GM18907 (cell line): Measurements from ENCODE around the gene TBCA.
A peak's percentile ranks its signal among the peaks of the same experiment; 100 is the strongest.

ENCODE experiments used
- ATAC-seq: cut with Tn5 transposase; IDR thresholded peaks from one replicate; pipeline ENCODE4 v1.9.1; 2021; ENCODE audit warnings: mild to moderate bottlenecking, moderate library complexity; ENCODE audit not compliant: unreplicated experiment

TBCA gene

GRCh38 chr5:77775790-77776553 lies at the start of gene TBCA:
Gene TBCA, minus strand, starts transcription at chr5:77776339. Its CDS starts 82 bp downstream, at chr5:77776257.
- ATAC-seq: peak; percentile 92

DNA sequence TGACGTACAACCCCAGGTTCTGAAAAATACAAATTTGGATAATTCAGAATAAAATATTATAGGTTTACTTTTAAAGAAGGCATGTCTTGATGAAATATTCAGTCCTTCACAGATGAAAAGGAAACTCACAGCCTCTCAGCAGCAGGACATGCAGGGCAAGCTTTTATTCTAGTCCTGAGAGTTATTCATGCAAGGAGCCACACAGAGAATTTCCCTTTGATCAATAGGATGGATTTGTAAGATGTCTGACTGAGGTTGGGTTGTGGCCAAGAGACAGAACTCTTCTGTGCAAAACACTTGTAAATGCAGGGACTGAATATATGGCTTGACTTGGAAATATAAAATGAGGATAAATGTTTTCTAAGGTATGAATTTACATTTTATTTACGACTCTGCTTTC lies 48.8 kb upstream of the TBCA start:
- ATAC-seq: no peak

DNA sequence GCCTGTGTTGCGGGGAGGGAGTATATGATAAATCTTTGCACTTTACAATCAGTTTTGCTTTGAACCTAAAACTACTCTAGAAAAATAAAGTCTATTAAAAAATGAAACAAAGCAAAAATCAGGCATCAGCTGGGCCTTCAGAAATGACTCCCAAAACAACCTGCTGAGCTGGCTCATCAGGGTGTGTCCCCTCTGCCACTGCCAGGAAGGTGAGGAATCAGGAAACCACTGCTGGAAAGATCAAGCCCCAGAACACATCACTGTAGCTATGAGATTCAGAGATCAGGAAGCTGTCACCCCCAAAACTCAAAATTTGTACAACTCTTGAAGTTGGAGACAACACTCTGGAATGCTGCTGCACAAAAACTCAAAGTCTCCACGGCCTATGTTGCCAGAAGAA lies 40.5 kb upstream of the TBCA start:
- ATAC-seq: no peak

DNA sequence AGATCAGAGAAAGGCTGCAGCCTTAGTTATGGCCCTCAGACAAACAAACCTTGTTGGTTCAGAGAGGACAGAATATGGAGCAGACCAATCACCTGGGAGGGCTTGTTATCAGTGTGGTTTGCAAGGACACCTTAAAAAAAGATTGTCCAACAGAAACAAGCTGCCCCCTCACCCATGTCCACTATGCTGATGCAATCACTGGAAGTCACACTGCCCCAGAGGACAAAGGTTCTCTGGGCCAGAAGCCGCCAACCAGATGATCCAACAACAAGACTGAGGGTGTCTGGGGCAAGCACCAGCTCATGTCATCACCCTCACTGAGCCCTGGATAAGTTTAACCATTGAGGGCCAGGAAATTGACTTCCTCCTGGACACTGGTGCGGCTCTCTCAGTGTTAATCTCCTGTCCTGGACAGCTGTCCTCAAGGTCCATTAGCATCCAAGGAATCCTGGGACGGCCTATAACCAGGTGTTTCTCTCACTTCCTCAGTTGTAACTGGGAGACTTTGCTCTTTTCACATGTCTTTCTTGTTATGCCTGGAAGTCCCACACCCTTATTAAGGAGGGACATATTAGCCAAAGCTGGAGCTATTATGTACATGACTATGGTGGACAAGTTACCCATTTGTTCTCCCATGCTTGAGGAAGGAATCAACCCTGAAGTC lies 36.9 kb upstream of the TBCA start:
- no peak for ATAC-seq

- no peak for ATAC-seq
Measured at GRCh38 chr5:77806213-77806843, 30.2 kb upstream of the TBCA start.

DNA sequence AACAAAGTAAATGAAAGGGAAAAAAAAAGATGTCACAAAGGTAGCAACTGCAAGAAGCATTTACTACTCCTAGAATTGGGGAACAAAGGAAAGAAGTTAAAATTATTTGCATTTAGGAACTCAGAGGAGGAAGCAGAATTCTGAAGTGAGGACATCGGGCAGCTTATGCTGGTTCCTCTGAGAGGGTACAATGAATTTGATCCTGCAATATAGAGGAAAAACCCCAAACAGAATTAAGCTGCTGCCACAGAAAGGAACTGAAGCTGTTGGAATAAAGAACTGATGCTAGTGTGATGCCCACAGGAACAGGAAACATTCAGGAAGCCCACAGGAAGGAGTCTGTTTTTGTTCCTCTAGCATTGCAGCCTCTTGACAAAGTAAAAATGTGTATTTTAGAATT lies 22.3 kb upstream of the TBCA start:
- no peak for ATAC-seq

- no peak for ATAC-seq
Measured at GRCh38 chr5:77797136-77797535, 21.0 kb upstream of the TBCA start.

DNA sequence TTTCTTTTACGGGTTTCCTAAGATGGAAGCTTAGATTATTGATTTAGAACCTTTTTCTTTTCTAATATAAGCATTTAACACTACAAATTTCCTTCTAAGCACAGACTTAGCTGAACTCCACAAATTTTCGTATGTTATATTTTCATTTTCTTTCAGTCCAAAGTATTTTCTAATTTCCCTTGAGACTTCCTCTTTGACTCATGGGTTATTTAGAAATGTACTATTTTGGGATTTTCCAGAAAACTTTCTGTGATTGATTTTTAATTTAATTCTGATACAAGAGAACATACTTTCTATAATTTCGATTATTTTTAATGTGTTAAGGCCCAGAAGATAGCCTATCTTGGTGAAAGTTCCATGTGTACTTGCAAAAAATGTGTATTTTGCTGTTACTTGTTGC lies 19.7 kb upstream of the TBCA start:
- no peak for ATAC-seq

DNA sequence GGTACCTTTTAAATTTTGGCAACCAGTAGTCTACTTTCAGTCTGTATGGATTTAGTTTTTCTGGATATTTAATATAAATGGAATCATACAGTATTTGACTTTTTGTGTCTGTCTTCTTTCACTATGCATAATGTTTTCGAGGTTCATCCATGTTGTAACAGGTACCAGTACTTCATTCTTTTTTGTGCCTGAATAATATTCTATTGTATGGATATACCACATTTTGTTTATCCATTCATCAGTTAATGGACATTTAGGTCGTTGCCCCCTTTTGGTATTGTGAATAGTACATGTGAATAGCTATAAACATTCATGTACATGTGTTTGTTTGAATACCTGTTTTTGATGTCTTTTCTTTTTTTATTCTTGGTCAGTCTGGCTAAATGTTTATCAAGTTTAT lies 19.1 kb upstream of the TBCA start:
- ATAC-seq: no peak

GRCh38 chr5:77791926-77792325 lies 15.8 kb upstream of the TBCA start:
- no peak for ATAC-seq

GRCh38 chr5:77791356-77791755 lies 15.2 kb upstream of the TBCA start:
- no peak for ATAC-seq

DNA sequence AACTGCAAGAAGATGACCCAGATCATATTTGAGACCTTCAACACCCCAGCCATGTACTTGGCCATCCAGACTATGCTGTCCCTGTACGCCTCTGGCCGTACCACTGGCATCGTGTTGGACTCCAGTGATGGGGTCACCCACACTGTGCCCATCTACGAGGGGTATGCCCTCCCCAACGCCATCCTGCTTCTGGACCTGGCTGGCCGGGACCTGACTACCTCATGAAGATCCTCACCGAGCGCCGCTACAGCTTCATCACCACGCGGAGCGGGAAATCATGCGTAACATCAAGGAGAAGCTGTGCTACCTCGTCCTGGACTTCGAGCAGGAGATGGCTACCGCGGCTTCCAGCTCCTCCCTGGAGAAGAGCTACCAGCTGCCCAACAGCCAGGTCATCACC lies 9.1 kb upstream of the TBCA start:
- ATAC-seq: no peak

GRCh38 chr5:77784735-77785134 lies 8.6 kb upstream of the TBCA start:
- ATAC-seq: no peak

- ATAC-seq: no peak
Measured at GRCh38 chr5:77781076-77781475, 4.9 kb upstream of the TBCA start.

DNA sequence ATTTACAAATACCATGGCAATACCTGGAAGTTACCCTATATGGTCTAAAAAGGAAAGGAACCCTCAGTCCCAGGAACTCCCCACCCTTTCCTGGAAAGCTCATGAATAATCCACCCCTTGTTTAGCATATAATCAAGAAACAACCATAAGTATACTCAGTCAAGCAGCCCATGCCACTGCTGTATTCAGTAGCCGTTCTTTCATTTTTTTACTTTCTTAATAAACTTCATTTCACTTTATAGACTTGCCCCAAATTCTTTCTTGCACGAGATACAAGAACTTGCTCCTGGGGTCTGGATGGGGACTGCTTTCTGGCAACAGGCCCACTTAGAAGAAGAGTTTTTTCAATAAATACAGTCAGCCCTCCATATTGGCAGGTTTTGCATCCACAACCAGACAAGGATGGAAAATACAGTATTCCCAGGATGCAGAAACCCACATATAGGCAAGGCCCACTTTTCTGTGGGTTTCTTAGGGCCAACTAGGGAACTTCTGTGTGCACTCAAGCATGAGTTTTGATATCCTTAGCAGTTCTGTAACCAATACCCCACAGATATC lies 2.8 kb upstream of the TBCA start:
- no peak for ATAC-seq

DNA sequence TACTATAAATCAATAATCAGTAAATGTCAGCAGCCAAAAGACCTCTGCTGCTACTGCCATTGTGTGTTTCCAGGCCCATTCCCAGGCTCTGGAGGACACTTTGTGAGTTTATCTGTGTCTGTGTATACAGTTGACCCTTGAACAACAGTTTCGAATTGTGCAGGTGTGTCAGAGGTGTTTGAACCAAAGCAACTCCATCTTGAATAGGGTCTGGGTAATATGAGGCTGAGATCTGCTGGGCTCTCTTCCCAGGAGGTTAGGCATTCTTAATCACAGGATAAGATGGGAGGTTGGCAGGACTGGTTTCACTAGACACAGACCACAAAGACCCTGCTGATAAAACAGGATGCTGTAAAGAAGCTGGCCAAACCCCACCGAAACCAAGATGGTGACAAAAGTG lies 2.3 kb upstream of the TBCA start:
- no peak for ATAC-seq

DNA sequence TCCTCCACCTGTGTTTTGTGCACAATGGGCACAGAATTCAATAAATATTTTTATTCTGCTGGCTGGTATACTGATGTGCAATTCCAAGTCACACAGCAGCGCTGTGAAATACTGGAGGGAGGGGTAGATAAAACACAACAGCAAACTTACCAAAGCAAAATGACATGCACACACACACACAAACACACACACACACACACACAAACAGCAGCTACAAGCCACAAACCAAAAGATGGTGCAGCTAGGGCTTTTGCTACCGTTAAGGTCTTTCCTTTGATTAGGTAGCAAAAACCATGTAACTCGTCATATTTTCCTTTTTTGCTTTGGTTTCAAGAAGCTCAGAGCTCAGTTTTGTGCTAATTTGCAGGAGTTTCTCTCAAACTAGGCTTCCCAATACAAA lies 1.8 kb upstream of the TBCA start:
- no peak for ATAC-seq

DNA sequence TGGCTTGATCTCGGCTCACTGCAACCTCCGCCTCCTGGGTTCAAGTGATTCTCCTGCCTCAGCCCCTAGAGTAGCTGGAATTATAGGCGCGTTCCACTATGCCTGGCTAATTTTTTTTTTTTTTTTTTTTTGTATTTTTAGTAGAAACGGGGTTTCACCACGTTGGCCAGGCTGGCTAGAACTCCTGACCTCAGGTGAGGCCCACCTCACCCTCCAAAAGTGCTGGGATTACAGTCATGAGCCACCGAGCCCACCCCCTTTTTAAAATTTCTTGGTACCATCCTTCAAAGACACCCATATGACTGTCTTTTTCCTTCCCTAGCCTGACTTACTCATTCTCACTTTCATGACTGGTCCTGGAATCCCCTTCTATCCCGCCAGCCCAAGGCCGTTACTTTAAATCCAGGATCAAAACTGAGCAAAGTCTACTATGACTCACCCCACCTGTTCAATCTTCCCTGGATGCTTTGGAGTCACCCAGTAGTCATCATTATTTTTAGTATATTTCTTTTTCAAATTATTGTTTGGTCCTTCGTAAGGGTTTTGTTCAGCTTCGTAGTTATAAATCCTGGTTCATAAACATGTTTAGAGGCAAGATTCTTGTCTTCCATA lies 1.2 kb upstream of the TBCA start:
- ATAC-seq: no peak

DNA sequence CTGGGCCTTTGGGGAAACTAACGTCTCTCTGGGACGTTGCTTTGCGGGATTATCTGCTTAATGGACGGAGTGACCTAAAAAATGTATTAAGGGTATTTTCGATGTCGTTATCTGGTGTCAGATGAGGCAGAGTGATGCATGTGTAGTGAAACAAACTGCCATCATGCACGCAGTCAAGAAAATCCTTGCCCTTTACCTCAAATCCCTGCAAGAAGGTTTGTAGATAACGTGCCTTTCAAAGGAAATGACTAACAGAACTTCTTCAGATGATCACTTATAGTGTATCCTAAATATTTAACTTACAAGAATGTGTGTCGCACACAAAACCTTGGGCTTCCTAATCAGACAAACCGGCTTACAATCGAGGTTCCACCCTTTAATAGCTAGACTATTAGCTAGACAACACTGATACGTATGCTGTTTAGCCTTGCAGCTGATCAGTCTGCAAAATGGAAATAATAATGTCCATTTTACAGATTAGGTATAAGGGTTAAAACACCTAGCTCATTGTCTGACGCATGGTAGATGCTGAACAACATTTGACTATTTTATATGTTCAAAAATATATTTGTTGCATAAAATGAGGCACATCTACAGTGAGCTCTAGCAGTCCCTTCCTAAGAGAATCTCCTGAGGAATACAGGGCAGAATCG lies 541 bp upstream of the TBCA start:
- ATAC-seq: no peak

GRCh38 chr5:77774981-77775789 lies 954 bp downstream of the TBCA start:
- ATAC-seq: peak; percentile 19
